SK-N-SH (cell line): ENCODE measurements around the gene CLEC4E.

Source experiments
- EZH2phosphoT487 ChIP-seq: fragments of 200-600 bp; sonication (generic); IDR thresholded peaks from 2 replicates; pipeline ENCODE4 v1.6.1; 2017; ENCODE audit warnings: low read depth, mixed run types, mild to moderate bottlenecking, antibody characterized with exemption, moderate library complexity, borderline replicate concordance
- FOSL2 ChIP-seq: IDR thresholded peaks from 2 replicates; pipeline ENCODE4 v1.4.0; 2012; ENCODE audit warnings: low read depth, mild to moderate bottlenecking, moderate library complexity, borderline replicate concordance
- MAX ChIP-seq: IDR thresholded peaks from 2 replicates; pipeline ENCODE4 v1.4.0; 2012; ENCODE audit warnings: low read depth
- NFIC ChIP-seq: IDR thresholded peaks from 2 replicates; pipeline ENCODE4 v1.4.0; 2012; ENCODE audit warnings: borderline replicate concordance
- NRF1 ChIP-seq: IDR thresholded peaks from 2 replicates; pipeline ENCODE4 v1.6.1; 2012; ENCODE audit warnings: low read depth, mild to moderate bottlenecking, low read length
- RFX5 ChIP-seq: IDR thresholded peaks from 2 replicates; pipeline ENCODE4 v1.6.1; 2012; ENCODE audit warnings: mild to moderate bottlenecking, improper control_type of control experiment, low read length
- SIN3A ChIP-seq: IDR thresholded peaks from 2 replicates; pipeline ENCODE4 v1.6.1; 2012; ENCODE audit warnings: low read depth, mild to moderate bottlenecking, low read length, moderate library complexity, borderline replicate concordance
- USF2 ChIP-seq: fragments of 150-350 bp; IDR thresholded peaks from 2 replicates; pipeline ENCODE4 v1.6.1; 2017; ENCODE audit warnings: antibody characterized with exemption, low read length, low read depth, borderline replicate concordance
- YY1 ChIP-seq: IDR thresholded peaks from 2 replicates; pipeline ENCODE4 v1.4.0; 2012; ENCODE audit warnings: low read depth, mild to moderate bottlenecking
- ZBTB33 ChIP-seq: IDR thresholded peaks from 2 replicates; pipeline ENCODE4 v1.4.0; 2012; ENCODE audit warnings: low read depth, borderline replicate concordance
- TF ChIP-seq, protein P1 (sequence below): fragments of 200-600 bp; sonication (generic); IDR thresholded peaks from 2 replicates; pipeline ENCODE4 v1.6.1; 2017; ENCODE audit warnings: antibody characterized with exemption, mild to moderate bottlenecking, moderate library complexity
- TF ChIP-seq, protein P2 (sequence below): IDR thresholded peaks from 2 replicates; pipeline ENCODE4; 2012

DNA sequence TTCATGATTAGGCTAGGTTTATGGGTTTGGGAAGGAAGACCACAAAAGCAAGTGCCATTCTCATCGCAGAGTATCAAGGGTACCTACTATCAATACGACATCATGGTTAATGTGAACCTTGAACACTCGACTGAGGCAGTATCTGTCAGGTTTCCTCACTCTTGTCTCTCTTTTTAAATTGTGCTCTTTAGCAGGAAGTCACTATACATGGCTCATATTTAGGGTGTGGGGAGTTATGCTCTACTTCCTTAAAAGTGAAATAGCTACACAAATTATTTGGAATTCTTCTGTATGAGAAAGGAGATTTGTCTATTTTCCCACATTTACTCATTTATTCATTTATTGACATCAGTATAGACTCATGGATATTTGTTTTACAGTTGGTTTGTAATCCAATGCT lies 5.9 kb upstream of the CLEC4E start:
- TF ChIP-seq, protein P1, sequence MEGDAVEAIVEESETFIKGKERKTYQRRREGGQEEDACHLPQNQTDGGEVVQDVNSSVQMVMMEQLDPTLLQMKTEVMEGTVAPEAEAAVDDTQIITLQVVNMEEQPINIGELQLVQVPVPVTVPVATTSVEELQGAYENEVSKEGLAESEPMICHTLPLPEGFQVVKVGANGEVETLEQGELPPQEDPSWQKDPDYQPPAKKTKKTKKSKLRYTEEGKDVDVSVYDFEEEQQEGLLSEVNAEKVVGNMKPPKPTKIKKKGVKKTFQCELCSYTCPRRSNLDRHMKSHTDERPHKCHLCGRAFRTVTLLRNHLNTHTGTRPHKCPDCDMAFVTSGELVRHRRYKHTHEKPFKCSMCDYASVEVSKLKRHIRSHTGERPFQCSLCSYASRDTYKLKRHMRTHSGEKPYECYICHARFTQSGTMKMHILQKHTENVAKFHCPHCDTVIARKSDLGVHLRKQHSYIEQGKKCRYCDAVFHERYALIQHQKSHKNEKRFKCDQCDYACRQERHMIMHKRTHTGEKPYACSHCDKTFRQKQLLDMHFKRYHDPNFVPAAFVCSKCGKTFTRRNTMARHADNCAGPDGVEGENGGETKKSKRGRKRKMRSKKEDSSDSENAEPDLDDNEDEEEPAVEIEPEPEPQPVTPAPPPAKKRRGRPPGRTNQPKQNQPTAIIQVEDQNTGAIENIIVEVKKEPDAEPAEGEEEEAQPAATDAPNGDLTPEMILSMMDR, result no peak
- TF ChIP-seq MAX, result no peak
- TF ChIP-seq ZBTB33, result no peak
- TF ChIP-seq EZH2phosphoT487, result no peak
- TF ChIP-seq NFIC, result no peak
- TF ChIP-seq FOSL2, result no peak
- no peak for TF ChIP-seq USF2
- TF ChIP-seq, protein P2, sequence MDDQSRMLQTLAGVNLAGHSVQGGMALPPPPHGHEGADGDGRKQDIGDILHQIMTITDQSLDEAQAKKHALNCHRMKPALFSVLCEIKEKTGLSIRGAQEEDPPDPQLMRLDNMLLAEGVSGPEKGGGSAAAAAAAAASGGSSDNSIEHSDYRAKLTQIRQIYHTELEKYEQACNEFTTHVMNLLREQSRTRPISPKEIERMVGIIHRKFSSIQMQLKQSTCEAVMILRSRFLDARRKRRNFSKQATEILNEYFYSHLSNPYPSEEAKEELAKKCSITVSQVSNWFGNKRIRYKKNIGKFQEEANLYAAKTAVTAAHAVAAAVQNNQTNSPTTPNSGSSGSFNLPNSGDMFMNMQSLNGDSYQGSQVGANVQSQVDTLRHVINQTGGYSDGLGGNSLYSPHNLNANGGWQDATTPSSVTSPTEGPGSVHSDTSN, result no peak
- TF ChIP-seq NRF1, result no peak
- TF ChIP-seq YY1, result no peak
- no peak for TF ChIP-seq RFX5
- TF ChIP-seq SIN3A, result no peak
